K562 (cell line): ENCODE measurements around the gene PGBD4. TPM values are rescaled to one million over a fixed set of nuclear protein-coding genes. Genes with fewer than 3 reads are reported as not detected.

Experiments
- KAT8 ChIP-seq: fragments of 450-650 bp; IDR thresholded peaks from 2 replicates; pipeline ENCODE4 v1.6.1; 2016; ENCODE audit warnings: low read depth, mild to moderate bottlenecking
- KLF1 ChIP-seq: fragments of 450-650 bp; IDR thresholded peaks from 2 replicates; pipeline ENCODE4 v1.6.1; 2016; ENCODE audit warnings: missing genetic modification characterization, missing compliant biosample characterization
- MAFK ChIP-seq: IDR thresholded peaks from 2 replicates; pipeline ENCODE4 v1.6.1; 2011; ENCODE audit warnings: low read length, improper control_type of control experiment
- SMARCA4 ChIP-seq: fragments of 450-650 bp; IDR thresholded peaks from 2 replicates; pipeline ENCODE4 v1.6.1; 2016
- SPI1 ChIP-seq: IDR thresholded peaks from 2 replicates; pipeline ENCODE4 v1.6.1; 2011; ENCODE audit warnings: low read depth, low read length, control low read depth, borderline replicate concordance
- ZBTB40 ChIP-seq, 2 experiments: fragments of 450-650 bp in 1 of 2; sonication (generic) in 1 of 2; formaldehyde crosslinking in 1 of 2; IDR thresholded peaks; 2 replicates each; pipeline versions ENCODE4 v1.7.1 to v1.9.0; 2016 to 2022; ENCODE audit warnings: inconsistent platforms in 1 of 2, mild to moderate bottlenecking in 1 of 2, missing genetic modification reagents in 1 of 2
- ZNF277 ChIP-seq: fragments of 250-450 bp; sonication (Bioruptor Pico); IDR thresholded peaks from 2 replicates; pipeline ENCODE4 v1.8.0; 2022; ENCODE audit warnings: inconsistent platforms, mild to moderate bottlenecking, moderate library complexity, borderline replicate concordance
- polyA plus RNA-seq, 8 experiments: library from polyadenylated mRNA; depleted of rRNA in 4 of 8; stranded (reverse) in 5 of 8; unstranded in 3 of 8; fragments of >200 nt; fragmentation: Nextera tagmentation in 2 of 8; fragmentation: Illumina TruSeq in 1 of 8; extraction: Ambion mirVana in 2 of 8; extraction: Trizol in 1 of 8; gene quantifications; 2 replicates each; pipeline versions ENCODE4 v1.2.1 to v1.2.3, GENCODE V29; 2011 to 2014; ENCODE audit warnings: inconsistent platforms in 1 of 8, missing spikeins in 1 of 8
- total RNA-seq, 7 experiments: library from RNA; depleted of rRNA in 6 of 7; stranded (reverse); fragments of >200 nt in 6 of 7; fragmentation: Illumina TruSeq in 2 of 7; extraction: Trizol in 2 of 7; gene quantifications; 2 replicates each; pipeline versions ENCODE4 v1.2.1 to v1.2.3, GENCODE V29; 2011 to 2021; ENCODE audit warnings: low replicate concordance in 1 of 7
- TF ChIP-seq, protein P1 (sequence below): fragments of 450-650 bp; IDR thresholded peaks from 2 replicates; pipeline ENCODE4 v1.7.1; 2018; ENCODE audit warnings: mild to moderate bottlenecking, low read depth; ENCODE audit not compliant: partially characterized antibody

PGBD4 gene
- total and polyA plus RNA-seq, 9 of the 15 experiments (the other 6 are each of a cell fraction or from before 2014, with no cell fraction given): 2.1 to 4.9 (median 2.7) TPM

GRCh38 chr15:34079904-34080303, 22.0 kb upstream of the PGBD4 start (continued):
- TF ChIP-seq SMARCA4 (peak; percentile 83), KAT8 (no peak), ZNF277 (no peak), KLF1 (tag) (no peak), MAFK (no peak), ZBTB40 (IDR thresholded peaks at IDR 0.05) (0 out of 2 replicates have a peak, but pooled peaks have one; percentile 5), ZBTB40 (CRISPR knock-in tag; IDR thresholded peaks at IDR 0.05) (no peak), SPI1 (no peak)
- TF ChIP-seq, protein P1, sequence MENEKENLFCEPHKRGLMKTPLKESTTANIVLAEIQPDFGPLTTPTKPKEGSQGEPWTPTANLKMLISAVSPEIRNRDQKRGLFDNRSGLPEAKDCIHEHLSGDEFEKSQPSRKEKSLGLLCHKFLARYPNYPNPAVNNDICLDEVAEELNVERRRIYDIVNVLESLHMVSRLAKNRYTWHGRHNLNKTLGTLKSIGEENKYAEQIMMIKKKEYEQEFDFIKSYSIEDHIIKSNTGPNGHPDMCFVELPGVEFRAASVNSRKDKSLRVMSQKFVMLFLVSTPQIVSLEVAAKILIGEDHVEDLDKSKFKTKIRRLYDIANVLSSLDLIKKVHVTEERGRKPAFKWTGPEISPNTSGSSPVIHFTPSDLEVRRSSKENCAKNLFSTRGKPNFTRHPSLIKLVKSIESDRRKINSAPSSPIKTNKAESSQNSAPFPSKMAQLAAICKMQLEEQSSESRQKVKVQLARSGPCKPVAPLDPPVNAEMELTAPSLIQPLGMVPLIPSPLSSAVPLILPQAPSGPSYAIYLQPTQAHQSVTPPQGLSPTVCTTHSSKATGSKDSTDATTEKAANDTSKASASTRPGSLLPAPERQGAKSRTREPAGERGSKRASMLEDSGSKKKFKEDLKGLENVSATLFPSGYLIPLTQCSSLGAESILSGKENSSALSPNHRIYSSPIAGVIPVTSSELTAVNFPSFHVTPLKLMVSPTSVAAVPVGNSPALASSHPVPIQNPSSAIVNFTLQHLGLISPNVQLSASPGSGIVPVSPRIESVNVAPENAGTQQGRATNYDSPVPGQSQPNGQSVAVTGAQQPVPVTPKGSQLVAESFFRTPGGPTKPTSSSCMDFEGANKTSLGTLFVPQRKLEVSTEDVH: no peak
